Endothelial cell of umbilical vein (primary cell): Measurements from ENCODE around the gene ESF1. TPM values are rescaled to one million over a fixed set of nuclear protein-coding genes. Genes with fewer than 3 reads are reported as not detected.

Experiments
- BruUV-seq: library from RNA; stranded (reverse); fragments of 400-500 nt; replicated peaks from 2 replicates; lab custom pipeline; 2021; lab: Mats Ljungman, UMichigan
- CTCF ChIA-PET: fragments of 300-600, 350-600 bp; sonication (Branson Sonifier 250); formaldehyde crosslinking; loops from one replicate; lab custom pipeline; 2021; ENCODE audit warnings: antibody characterized with exemption, inconsistent platforms; lab: Charles Lee
- POLR2A ChIA-PET: fragments of 300-600, 350-600 bp; sonication (Branson Sonifier 250); formaldehyde crosslinking; loops from one replicate; lab custom pipeline; 2021; ENCODE audit warnings: antibody characterized with exemption, inconsistent platforms; lab: Charles Lee
- DNase-seq: peaks from one replicate; pipeline ENCODE4 v3.0.0-alpha.2; 2011; ENCODE audit warnings: low read depth, low spot score
- FAIRE-seq: peaks from 2 replicates; lab custom pipeline; 2011; peaks lifted over from hg19 to GRCh38; lab: Jason Lieb, UNC
- H2AFZ ChIP-seq: 2 replicates; pipeline ENCODE4 v1.6.0; 2012; ENCODE audit warnings: low read depth, low read length, control low read depth, inconsistent platforms
- H3K27ac ChIP-seq: 2 replicates; pipeline ENCODE4 v1.5.1; 2011; ENCODE audit warnings: low read depth, mild to moderate bottlenecking, control low read depth, low read length, moderate library complexity; ENCODE audit not compliant: insufficient read depth
- H3K27me3 ChIP-seq, 2 experiments: 2 replicates each; pipeline versions ENCODE4 v1.6.0 to v1.6.1; 2011; ENCODE audit warnings: low read length in 2 of 2, mixed read lengths in 1 of 2; ENCODE audit not compliant: control insufficient read depth in 2 of 2, insufficient read depth in 2 of 2
- H3K36me3 ChIP-seq, 2 experiments: 2 replicates in 1 of 2; 3 replicates in 1 of 2; pipeline ENCODE4 v1.5.1; 2011; ENCODE audit warnings: low read length in 2 of 2, mild to moderate bottlenecking in 1 of 2, moderate library complexity in 1 of 2; ENCODE audit not compliant: control insufficient read depth in 2 of 2, insufficient read depth in 2 of 2; ENCODE audit errors: extremely low read depth in 1 of 2
- H3K4me1 ChIP-seq: 3 replicates; pipeline ENCODE4 v1.5.1; 2011; ENCODE audit warnings: mild to moderate bottlenecking, low read length; ENCODE audit not compliant: control insufficient read depth, insufficient read depth; ENCODE audit errors: extremely low read depth
- H3K4me2 ChIP-seq: 2 replicates; pipeline ENCODE4 v1.6.1; 2011; ENCODE audit warnings: low read length, control low read depth, mixed read lengths; ENCODE audit not compliant: insufficient read depth
- H3K4me3 ChIP-seq, 3 experiments: fragments of 200-600 bp in 1 of 3; sonication (generic), shearing (Covaris generic) in 1 of 3; replicated peaks in 1 of 3; 2 replicates each; pipeline ENCODE4 v1.5.1; 2011 to 2016; ENCODE audit warnings: control low read depth in 3 of 3, low read length in 3 of 3, mild to moderate bottlenecking in 2 of 3, inconsistent platforms in 1 of 3, low read depth in 1 of 3, moderate library complexity in 1 of 3; ENCODE audit not compliant: insufficient read depth in 1 of 3
- H3K79me2 ChIP-seq: 2 replicates; pipeline ENCODE4 v1.6.0; 2012; ENCODE audit warnings: low read length, inconsistent platforms; ENCODE audit not compliant: control insufficient read depth, insufficient read depth
- H3K9ac ChIP-seq: replicated peaks from 2 replicates; pipeline ENCODE3; 2011; ENCODE audit warnings: low read length, control low read depth; ENCODE audit not compliant: insufficient read depth; ENCODE audit errors: extremely low read depth
- H3K9me1 ChIP-seq: replicated peaks from 3 replicates; pipeline ENCODE4 v1.6.0; 2011; ENCODE audit warnings: mild to moderate bottlenecking, low read length; ENCODE audit not compliant: control insufficient read depth, insufficient read depth; ENCODE audit errors: extremely low read depth
- H3K9me3 ChIP-seq: replicated peaks from 2 replicates; pipeline ENCODE4 v1.5.1; 2012; ENCODE audit warnings: low read length, inconsistent platforms; ENCODE audit not compliant: control insufficient read depth, insufficient read depth
- H4K20me1 ChIP-seq: replicated peaks from 2 replicates; pipeline ENCODE3; 2011; ENCODE audit warnings: mild to moderate bottlenecking, low read length; ENCODE audit not compliant: control insufficient read depth, insufficient read depth; ENCODE audit errors: extremely low read depth
- CTCF ChIP-seq, 2 donors: IDR thresholded peaks; 1 replicate in 1 of 2; 2 replicates in 1 of 2; pipeline ENCODE4 v1.5.1; 2011; ENCODE audit warnings: low read length in 2 of 2, mild to moderate bottlenecking in 2 of 2, moderate library complexity in 2 of 2, control low read depth in 1 of 2, inconsistent platforms in 1 of 2, low read depth in 1 of 2; ENCODE audit not compliant: insufficient read depth in 1 of 2; ENCODE audit errors: extremely low read depth in 1 of 2
- EZH2 ChIP-seq: IDR thresholded peaks from 2 replicates; pipeline ENCODE4 v1.6.1; 2012; ENCODE audit warnings: borderline replicate concordance, low read depth, mild to moderate bottlenecking, moderate library complexity, low read length, inconsistent platforms; ENCODE audit not compliant: severe bottlenecking
- FOS ChIP-seq: IDR thresholded peaks from 2 replicates; pipeline ENCODE4 v1.6.1; 2011; ENCODE audit warnings: mild to moderate bottlenecking, low read length, moderate library complexity, borderline replicate concordance; ENCODE audit not compliant: insufficient read depth
- GATA2 ChIP-seq: IDR thresholded peaks from 2 replicates; pipeline ENCODE4 v1.7.0; 2011; ENCODE audit warnings: low read depth, mild to moderate bottlenecking, moderate library complexity, mixed read lengths, low read length; ENCODE audit not compliant: insufficient read length, insufficient read depth
- JUN ChIP-seq: IDR thresholded peaks from 2 replicates; pipeline ENCODE4 v1.6.1; 2011; ENCODE audit warnings: borderline replicate concordance, low read depth; ENCODE audit not compliant: insufficient read length, insufficient read depth
- MAX ChIP-seq: IDR thresholded peaks from 2 replicates; pipeline ENCODE4 v1.6.1; 2011; ENCODE audit not compliant: insufficient read depth, insufficient read length
- POLR2A ChIP-seq: IDR thresholded peaks from 2 replicates; pipeline ENCODE4 v1.6.1; 2012; ENCODE audit warnings: low read depth, mild to moderate bottlenecking, control low read depth, low read length
- dilution Hi-C: fragments of 300-500 bp; cut with MboI; formaldehyde crosslinking; loops from one replicate; pipeline ENCODE4 v1.15.0; 2019; ENCODE audit warnings: low sequenced_read_pairs; ENCODE audit not compliant: extremely low pct_ligation_motif_present
- intact Hi-C: fragments of 100-400 bp; cut with micrococcal nuclease; formaldehyde crosslinking; loops from one replicate; pipeline ENCODE4 v1.10.0; 2022
- polyA plus RNA-seq, 4 experiments: library from polyadenylated mRNA; depleted of rRNA in 3 of 4; stranded (reverse) in 3 of 4; unstranded in 1 of 4; fragments of >200 nt; gene quantifications; 2 replicates each; pipeline versions ENCODE4 v1.2.1 to v1.2.3, GENCODE V29; 2011 to 2012; ENCODE audit warnings: missing spikeins in 1 of 4
- total RNA-seq: library from RNA; stranded (reverse); gene quantifications from 2 replicates; pipeline ENCODE4 v1.2.3, GENCODE V29; 2021

Gene ESF1
- total and polyA plus RNA-seq, 2 donors (not counting 3 experiments of a cell fraction or from before 2014, with no cell fraction given): 0.72 to 15.5 TPM

GRCh38 chr20:13786143-13786828 lies 1.6 kb upstream of the ESF1 start:
- DNase-seq (no peak), FAIRE-seq (no peak)
- Histone ChIP-seq H3K27me3 (no peaks in the 10 kb centered on the region), H3K4me1 (peaks cover 16% of the 10 kb centered on the region), H4K20me1 (peaks cover 4% of the 10 kb centered on the region), H3K4me2 (peak overlapping the region; percentile 78), H3K9me3 (no peaks in the 10 kb centered on the region), H3K9ac (peak overlapping the region; percentile 89), H2AFZ (no peak overlapping the region), H3K4me3 (peak overlapping the region in 2 of 3 experiments; percentile 14 to 96), H3K9me1 (no peaks in the 10 kb centered on the region), H3K79me2 (peaks cover 55% of the 10 kb centered on the region), H3K27ac (no peak overlapping the region), H3K36me3 (peaks cover 9 to 27% of the 10 kb centered on the region in 2 experiments)
- CTCF ChIA-PET: interaction anchor here (1.1 to 3.2 kb wide), 2 partner anchors 15 to 32 kb away, joined by 3 to 36 read pairs; no protein-coding TSS in a partner anchor
- intact Hi-C loops: loop anchor here (5.0 kb wide), 2 partner anchors 329 to 859 kb away; no protein-coding TSS in a partner anchor
- dilution Hi-C loops: no loop called here
- no TSS peak for BruUV-seq
- POLR2A ChIA-PET: no interaction called here
- TF ChIP-seq MAX: no peak
- TF ChIP-seq EZH2: no peak
- no peak for TF ChIP-seq GATA2
- TF ChIP-seq JUN: no peak
- no peak for TF ChIP-seq FOS
- TF ChIP-seq POLR2A: no peak
- TF ChIP-seq CTCF (IDR thresholded peaks at IDR 0.05; ENCODE audit: extremely low read depth in 1 of 2, insufficient read depth in 1 of 2, low read depth in 1 of 2, low read length in 2 of 2): no peak
